ENCODE measurements around the gene TMEM33.

TMEM33 gene

DNA sequence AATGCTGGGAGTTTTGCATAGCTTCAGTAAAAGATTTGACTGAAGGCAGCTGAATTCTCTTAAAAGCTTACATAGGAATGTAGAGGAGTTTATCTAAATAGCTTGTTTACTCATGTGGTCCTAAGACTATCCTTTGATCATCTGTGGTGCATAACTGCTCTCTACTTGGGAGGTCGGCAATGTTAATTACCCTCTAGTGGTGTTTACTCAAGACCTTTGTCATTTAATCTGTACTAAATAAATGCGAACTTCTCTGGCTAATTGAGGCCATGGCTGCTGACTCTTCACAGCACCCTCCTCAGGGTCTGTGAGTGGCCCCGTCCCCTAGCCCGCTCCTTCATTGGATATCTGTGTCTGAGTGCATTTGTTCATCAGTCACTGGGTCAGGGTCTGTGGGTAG is 13.8 kb upstream of the TMEM33 start:
- ChIA-PET POLR2A (no interaction called here), CTCF (no interaction called here)
- no peak for TF ChIP-seq ZNF473 (tag by site-specific recombination; IDR thresholded peaks at IDR 0.05)
- TF ChIP-seq ZNF211 (tag by site-specific recombination; IDR thresholded peaks at IDR 0.05; ENCODE audit: low read depth) = no peak
- TF ChIP-seq ZNF561 (tag by site-specific recombination; IDR thresholded peaks at IDR 0.05; ENCODE audit: borderline replicate concordance) = no peak
- Histone ChIP-seq H3K27ac (ENCODE audit: extremely low read depth, low read depth, low read length) (no peak overlapping the region), H3K36me3 (ENCODE audit: control insufficient read depth in 2 of 2, insufficient read depth in 1 of 2, low read length in 2 of 2) (no peaks in the 10 kb centered on the region), H3K9me3 (ENCODE audit: control insufficient read depth, insufficient read depth, low read depth, low read length) (no peaks in the 10 kb centered on the region), H3K4me1 (ENCODE audit: control insufficient read depth, insufficient read depth, low read length) (no peaks in the 10 kb centered on the region), H3K4me3 (ENCODE audit: low read depth, low read length) (no peak overlapping the region)

DNA sequence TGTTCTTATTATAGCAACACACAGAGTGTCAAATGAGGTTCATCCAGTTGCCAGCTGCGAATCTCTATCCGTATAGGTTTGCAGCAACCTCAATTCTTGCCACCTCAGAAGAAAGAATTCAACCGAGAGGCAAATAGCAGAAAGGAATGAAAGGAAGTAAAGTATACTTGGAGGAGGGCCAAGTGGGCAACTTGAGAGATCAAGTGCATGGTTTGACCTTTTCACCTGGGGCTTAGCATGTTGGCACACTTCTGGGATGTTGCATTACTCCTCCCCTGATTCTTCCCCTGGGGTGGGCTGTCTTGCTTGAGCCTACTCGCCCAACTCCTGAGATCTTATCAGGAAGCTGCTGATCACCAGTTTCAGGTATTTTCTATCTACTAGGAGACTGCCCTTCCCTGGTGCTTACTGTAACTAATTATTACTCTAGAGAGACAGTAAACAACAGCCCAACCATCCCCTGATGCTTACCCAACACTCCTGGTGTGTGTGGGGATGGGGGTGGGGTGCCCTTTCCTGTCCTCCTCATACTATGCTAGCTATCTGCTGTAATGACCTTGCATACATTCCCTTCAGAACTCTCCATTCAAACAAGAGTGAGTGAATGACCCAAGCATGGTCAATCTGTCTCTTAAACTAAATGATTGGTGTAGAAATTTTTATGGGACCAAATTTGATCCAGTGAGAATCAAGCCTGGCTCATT is 7.3 kb upstream of the TMEM33 start:
- TF ChIP-seq ZNF2 (tag by site-specific recombination; IDR thresholded peaks at IDR 0.05) (no peak), ZNF501 (tag by site-specific recombination; IDR thresholded peaks at IDR 0.05) (no peak), ZNF707 (tag by site-specific recombination; IDR thresholded peaks at IDR 0.05) (no peak), ZNF585B (tag by site-specific recombination; IDR thresholded peaks at IDR 0.05) (no peak), ZNF354C (tag by site-specific recombination; IDR thresholded peaks at IDR 0.05; ENCODE audit: borderline replicate concordance, low read depth) (no peak), ZNF785 (tag by site-specific recombination; IDR thresholded peaks at IDR 0.05) (no peak), ZNF549 (tag by site-specific recombination; IDR thresholded peaks at IDR 0.05) (no peak), ZNF23 (tag by site-specific recombination; IDR thresholded peaks at IDR 0.05; ENCODE audit: borderline replicate concordance) (no peak), ZNF530 (tag by site-specific recombination; IDR thresholded peaks at IDR 0.05; ENCODE audit: low read depth) (no peak), ZBTB1 (tag by site-specific recombination; IDR thresholded peaks at IDR 0.05) (no peak), ZNF335 (tag by site-specific recombination; conservative IDR thresholded peaks at IDR 0.05) (no peak), ZNF146 (tag by site-specific recombination; IDR thresholded peaks at IDR 0.05) (no peak), ZNF132 (tag by site-specific recombination; IDR thresholded peaks at IDR 0.05; ENCODE audit: borderline replicate concordance) (no peak)
- TF ChIP-seq, protein P1, sequence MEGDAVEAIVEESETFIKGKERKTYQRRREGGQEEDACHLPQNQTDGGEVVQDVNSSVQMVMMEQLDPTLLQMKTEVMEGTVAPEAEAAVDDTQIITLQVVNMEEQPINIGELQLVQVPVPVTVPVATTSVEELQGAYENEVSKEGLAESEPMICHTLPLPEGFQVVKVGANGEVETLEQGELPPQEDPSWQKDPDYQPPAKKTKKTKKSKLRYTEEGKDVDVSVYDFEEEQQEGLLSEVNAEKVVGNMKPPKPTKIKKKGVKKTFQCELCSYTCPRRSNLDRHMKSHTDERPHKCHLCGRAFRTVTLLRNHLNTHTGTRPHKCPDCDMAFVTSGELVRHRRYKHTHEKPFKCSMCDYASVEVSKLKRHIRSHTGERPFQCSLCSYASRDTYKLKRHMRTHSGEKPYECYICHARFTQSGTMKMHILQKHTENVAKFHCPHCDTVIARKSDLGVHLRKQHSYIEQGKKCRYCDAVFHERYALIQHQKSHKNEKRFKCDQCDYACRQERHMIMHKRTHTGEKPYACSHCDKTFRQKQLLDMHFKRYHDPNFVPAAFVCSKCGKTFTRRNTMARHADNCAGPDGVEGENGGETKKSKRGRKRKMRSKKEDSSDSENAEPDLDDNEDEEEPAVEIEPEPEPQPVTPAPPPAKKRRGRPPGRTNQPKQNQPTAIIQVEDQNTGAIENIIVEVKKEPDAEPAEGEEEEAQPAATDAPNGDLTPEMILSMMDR (tag by site-specific recombination; IDR thresholded peaks at IDR 0.05) = no peak
- TF ChIP-seq, protein P2, sequence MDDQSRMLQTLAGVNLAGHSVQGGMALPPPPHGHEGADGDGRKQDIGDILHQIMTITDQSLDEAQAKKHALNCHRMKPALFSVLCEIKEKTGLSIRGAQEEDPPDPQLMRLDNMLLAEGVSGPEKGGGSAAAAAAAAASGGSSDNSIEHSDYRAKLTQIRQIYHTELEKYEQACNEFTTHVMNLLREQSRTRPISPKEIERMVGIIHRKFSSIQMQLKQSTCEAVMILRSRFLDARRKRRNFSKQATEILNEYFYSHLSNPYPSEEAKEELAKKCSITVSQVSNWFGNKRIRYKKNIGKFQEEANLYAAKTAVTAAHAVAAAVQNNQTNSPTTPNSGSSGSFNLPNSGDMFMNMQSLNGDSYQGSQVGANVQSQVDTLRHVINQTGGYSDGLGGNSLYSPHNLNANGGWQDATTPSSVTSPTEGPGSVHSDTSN (CRISPR knock-in tag; IDR thresholded peaks at IDR 0.05) = no peak
- TF ChIP-seq, protein P3, sequence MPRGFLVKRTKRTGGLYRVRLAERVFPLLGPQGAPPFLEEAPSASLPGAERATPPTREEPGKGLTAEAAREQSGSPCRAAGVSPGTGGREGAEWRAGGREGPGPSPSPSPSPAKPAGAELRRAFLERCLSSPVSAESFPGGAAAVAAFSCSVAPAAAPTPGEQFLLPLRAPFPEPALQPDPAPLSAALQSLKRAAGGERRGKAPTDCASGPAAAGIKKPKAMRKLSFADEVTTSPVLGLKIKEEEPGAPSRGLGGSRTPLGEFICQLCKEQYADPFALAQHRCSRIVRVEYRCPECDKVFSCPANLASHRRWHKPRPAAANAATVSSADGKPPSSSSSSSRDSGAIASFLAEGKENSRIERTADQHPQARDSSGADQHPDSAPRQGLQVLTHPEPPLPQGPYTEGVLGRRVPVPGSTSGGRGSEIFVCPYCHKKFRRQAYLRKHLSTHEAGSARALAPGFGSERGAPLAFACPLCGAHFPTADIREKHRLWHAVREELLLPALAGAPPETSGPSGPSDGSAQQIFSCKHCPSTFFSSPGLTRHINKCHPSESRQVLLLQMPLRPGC (tag by site-specific recombination; IDR thresholded peaks at IDR 0.05) = no peak
- ChIA-PET POLR2A (no interaction called here), CTCF (no interaction called here)
- Histone ChIP-seq H3K4me1 (ENCODE audit: control insufficient read depth, insufficient read depth, low read length) (no peaks in the 10 kb centered on the region), H3K36me3 (ENCODE audit: control insufficient read depth in 2 of 2, insufficient read depth in 1 of 2, low read length in 2 of 2) (no peaks in the 10 kb centered on the region), H3K4me3 (ENCODE audit: low read depth, low read length) (no peak overlapping the region), H3K9me3 (ENCODE audit: control insufficient read depth, insufficient read depth, low read depth, low read length) (no peaks in the 10 kb centered on the region), H3K27ac (ENCODE audit: extremely low read depth, low read depth, low read length) (no peak overlapping the region)
